Measurements from ENCODE around the gene GDI1.

The GDI1 gene

GRCh38 chrX:154459832-154460231 lies 22.9 kb downstream of the GDI1 start:
- DNase-seq (ENCODE audit: low read depth, low spot score): no peak

- no peak for DNase-seq (ENCODE audit: low read depth, low spot score)
These were observed 23.4 kb downstream of the GDI1 start for GRCh38 chrX:154460326-154460725.

DNA sequence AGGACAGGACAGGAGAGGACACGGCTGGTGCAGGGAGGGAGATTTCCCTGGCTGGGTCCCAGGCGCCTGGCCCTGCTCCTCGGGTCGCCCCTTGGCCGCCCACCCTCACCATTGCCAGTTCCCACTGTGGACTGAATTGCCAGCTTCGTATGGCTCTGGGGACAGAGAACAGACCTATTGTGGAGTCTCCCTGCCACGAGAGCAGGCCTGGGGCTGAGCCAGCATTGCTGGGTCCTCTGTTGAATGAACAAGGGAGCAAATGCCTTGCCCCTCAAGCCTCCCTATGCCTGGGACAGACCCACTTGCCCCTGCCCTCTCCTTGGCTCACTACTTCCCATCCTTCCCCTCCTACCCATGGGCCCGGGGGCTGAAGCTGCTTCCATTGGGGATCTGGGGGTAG lies 25.4 kb downstream of the GDI1 start:
- DNase-seq (ENCODE audit: low read depth, low spot score): no peak

DNA sequence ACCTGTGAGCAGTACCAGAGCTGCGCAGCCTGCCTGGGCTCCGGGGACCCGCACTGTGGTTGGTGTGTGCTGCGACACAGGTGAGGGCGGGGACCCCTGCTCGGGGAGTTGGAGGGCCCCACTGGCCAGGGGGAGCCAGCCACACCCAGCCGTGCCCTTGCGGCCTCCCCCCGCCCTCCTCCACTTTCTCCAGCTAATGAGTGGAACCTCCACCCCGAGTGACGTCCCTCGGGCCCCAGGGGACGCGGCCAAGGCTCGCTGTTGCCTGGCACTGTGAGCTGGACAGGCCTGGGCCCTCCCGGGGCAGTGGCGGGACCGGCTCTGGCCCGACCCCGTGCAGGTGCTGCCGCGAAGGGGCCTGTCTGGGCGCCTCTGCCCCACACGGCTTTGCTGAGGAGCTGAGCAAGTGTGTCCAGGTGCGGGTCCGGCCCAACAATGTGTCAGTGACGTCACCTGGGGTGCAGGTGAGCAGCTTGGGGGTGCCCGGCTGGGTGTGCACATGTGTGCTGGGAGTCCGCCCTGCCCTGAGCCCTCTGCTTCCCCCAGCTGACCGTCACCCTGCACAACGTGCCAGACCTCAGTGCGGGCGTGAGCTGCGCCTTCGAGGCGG lies 26.8 kb downstream of the GDI1 start:
- DNase-seq (ENCODE audit: low read depth, low spot score): no peak

DNA sequence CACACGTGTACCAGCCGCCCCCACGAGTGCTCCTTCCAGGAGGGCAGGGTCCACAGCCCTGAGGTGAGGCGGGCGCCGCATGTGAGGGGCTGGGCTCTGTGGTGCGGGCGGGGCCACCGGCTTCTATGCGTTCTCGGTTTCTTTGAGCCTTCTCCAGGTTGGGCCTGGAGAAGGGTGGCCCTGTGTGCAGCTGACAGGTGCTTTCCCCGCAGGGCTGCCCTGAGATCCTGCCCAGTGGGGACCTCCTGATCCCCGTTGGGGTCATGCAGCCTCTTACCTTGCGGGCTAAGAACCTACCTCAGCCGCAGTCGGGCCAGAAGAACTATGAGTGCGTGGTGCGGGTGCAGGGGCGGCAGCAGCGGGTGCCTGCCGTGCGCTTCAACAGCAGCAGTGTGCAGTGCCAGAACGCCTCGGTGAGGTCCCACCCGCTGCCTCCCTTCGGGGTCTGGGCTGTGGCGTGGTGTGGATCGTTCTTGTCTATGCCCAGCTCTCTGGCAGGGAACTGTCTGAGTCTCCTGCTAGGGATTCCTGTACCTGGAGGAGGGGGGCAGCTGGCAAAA lies 27.9 kb downstream of the GDI1 start:
- no peak for DNase-seq (ENCODE audit: low read depth, low spot score)

- DNase-seq (ENCODE audit: low read depth, low spot score): no peak
These were observed 28.6 kb downstream of the GDI1 start for GRCh38 chrX:154465601-154466000.

DNA sequence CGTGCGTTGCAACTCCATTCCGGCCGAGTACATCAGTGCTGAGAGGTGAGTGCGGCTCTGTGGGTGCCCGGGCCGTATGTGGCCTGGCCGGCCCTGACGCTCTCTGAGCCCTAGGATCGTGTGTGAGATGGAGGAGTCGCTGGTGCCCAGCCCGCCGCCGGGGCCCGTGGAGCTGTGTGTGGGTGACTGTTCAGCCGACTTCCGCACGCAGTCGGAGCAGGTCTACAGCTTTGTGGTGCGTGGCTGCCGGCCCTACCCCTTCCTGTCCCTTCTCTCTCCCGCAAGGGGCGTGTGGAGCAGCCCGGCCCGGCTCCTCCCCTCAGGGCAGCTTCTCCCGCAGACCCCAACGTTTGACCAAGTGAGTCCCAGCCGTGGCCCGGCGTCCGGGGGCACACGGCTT lies 29.1 kb downstream of the GDI1 start:
- DNase-seq (ENCODE audit: low read depth, low spot score): no peak

GRCh38 chrX:154466907-154467306 lies 30.0 kb downstream of the GDI1 start:
- no peak for DNase-seq (ENCODE audit: low read depth, low spot score)

- no peak for DNase-seq (ENCODE audit: low read depth, low spot score)
These were observed 30.6 kb downstream of the GDI1 start for GRCh38 chrX:154467556-154467955.

DNA sequence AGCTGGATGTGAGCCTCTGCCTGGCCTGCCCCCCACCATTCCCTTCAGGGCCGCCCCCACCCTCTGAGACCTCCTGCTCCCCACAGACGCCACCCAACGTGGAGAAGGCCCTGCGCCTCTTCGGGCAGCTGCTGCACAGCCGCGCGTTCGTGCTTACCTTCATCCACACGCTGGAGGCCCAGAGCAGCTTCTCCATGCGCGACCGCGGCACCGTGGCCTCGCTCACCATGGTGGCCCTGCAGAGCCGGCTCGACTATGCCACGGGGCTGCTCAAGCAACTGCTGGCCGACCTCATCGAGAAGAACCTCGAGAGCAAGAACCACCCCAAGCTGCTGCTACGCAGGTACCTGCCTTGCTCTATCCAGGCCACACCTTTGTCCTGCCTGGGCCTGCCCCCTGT lies 31.3 kb downstream of the GDI1 start:
- DNase-seq (ENCODE audit: low read depth, low spot score): no peak

- no peak for DNase-seq (ENCODE audit: low read depth, low spot score)
These were observed 32.2 kb downstream of the GDI1 start for GRCh38 chrX:154469114-154469513.

DNA sequence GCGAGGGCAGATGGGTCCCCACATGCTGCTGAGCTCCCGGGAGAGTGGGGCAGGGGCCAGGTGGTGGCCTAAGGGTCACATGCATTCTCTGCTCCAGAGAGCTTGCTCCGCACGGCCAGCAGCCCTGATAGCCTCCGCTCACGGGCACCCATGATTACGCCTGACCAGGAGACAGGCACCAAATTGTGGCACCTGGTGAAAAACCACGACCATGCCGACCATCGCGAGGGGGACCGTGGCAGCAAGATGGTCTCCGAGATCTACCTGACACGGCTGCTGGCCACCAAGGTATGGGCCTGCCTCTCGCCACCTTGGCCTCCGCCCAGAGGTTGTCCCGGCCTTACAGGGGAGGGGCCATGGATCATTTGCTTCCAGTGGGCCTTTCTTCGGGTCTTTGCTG lies 32.9 kb downstream of the GDI1 start:
- no peak for DNase-seq (ENCODE audit: low read depth, low spot score)

DNA sequence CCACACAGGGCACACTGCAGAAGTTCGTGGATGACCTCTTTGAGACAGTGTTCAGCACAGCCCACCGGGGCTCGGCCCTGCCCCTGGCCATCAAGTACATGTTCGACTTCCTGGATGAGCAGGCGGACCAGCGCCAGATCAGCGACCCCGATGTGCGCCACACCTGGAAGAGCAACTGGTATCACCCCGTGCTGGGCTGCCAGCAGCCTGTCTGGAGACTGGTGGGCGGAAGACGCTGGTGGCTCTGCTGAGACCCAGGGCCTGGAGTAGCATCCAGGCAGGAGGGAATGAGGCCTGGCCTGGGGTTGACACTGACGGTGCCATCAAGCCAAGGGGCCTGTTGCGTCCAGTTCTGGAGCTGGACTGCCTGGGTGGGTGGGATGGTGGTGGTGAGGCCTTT lies 33.5 kb downstream of the GDI1 start:
- DNase-seq (ENCODE audit: low read depth, low spot score): no peak

DNA sequence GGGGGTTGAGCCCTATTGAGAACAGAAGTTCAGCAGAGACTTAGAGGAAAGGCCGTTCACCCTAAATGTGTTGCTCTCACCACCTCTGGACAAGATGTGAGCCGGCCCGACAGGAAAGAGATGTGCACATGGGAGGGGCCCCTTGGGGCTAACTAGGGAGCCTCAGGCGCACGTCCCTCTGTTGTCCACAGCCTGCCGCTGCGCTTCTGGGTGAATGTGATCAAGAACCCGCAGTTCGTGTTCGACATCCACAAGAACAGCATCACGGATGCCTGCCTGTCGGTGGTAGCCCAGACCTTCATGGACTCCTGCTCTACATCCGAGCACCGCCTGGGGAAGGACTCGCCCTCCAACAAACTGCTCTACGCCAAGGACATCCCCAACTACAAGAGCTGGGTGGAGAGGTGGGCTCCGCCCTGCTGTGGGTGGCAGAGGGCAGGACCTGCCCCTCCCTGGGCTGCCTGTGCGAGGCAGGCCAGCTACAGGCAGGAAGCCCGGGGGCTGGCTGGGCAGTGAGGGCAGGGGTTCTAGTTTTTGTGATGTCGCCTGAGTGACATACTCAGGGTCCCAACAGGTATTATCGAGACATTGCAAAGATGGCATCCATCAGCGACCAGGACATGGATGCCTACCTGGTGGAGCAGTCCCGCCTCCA lies 34.1 kb downstream of the GDI1 start:
- DNase-seq (ENCODE audit: low read depth, low spot score): no peak

GRCh38 chrX:154471839-154472684 lies 35.1 kb downstream of the GDI1 start:
- DNase-seq (ENCODE audit: low read depth, low spot score): no peak

DNA sequence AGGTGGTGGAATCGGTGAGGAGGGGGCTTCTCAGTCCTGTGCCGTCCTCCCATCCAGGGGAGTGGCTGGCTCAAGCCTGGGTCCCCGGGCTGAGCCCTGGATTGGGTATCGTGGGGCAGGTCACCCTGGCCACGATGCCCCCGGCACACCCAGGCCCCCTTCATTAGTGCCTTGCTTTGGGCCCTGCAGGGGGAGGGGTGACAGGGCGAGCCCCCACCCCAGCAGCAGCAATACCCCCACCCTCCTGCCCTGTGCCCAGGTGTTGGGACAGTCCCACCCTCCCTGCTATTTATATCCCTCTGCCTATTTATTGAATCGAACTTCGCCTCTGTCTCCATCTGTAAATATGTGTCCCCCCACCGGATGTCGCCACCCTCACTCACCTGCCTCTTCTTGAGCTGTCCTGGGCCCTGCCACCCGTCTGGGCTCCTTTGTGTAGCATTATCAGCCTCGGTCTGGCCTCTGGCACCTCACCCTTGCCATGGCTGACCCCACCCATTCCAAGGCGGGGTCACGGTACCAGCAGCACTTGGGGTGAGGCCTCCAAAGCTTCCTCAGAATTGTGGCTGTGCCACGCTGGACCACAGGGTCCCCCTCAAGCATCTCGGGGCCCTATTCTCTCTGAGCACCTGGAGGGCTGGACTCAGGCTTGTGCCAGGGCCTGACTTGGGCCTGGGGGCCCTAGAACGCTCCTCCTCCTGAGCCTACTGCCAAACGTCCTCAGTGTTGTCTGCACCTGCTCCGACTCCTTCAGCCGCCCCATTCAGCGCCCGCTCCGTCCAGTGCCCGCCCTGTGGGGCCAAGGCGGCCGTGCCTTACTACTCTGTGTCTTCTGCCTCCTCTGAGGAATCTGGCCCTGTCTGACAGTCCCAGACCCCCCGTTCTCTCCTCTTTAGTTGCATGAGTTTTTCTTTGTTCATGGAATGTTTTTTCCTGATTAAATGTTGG lies 36.0 kb downstream of the GDI1 start:
- no peak for DNase-seq (ENCODE audit: low read depth, low spot score)

DNA sequence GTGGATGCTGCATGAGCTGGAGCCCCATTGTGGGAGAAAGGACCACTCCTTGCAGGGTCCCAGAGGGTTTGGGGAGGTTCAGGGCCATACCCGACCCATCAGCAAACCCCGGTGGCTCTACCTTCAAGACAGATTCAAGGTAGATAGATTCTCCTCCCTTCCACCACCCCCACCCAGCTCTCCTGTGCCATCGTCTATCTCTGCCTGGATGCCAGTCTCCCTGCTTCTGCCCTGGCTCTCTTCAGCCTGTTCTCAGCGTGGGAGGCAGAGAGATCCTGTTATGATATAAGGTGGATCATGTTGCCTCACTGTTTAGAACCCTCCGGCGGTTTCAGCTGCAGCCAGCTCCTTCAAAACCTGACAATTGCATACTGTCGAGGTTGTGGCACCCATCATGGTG lies 36.7 kb downstream of the GDI1 start:
- DNase-seq (ENCODE audit: low read depth, low spot score): no peak

- DNase-seq (ENCODE audit: low read depth, low spot score): no peak
These were observed 39.9 kb downstream of the GDI1 start for GRCh38 chrX:154476821-154477220.

- no peak for DNase-seq (ENCODE audit: low read depth, low spot score)
These were observed 41.0 kb downstream of the GDI1 start for GRCh38 chrX:154477891-154478477.

DNA sequence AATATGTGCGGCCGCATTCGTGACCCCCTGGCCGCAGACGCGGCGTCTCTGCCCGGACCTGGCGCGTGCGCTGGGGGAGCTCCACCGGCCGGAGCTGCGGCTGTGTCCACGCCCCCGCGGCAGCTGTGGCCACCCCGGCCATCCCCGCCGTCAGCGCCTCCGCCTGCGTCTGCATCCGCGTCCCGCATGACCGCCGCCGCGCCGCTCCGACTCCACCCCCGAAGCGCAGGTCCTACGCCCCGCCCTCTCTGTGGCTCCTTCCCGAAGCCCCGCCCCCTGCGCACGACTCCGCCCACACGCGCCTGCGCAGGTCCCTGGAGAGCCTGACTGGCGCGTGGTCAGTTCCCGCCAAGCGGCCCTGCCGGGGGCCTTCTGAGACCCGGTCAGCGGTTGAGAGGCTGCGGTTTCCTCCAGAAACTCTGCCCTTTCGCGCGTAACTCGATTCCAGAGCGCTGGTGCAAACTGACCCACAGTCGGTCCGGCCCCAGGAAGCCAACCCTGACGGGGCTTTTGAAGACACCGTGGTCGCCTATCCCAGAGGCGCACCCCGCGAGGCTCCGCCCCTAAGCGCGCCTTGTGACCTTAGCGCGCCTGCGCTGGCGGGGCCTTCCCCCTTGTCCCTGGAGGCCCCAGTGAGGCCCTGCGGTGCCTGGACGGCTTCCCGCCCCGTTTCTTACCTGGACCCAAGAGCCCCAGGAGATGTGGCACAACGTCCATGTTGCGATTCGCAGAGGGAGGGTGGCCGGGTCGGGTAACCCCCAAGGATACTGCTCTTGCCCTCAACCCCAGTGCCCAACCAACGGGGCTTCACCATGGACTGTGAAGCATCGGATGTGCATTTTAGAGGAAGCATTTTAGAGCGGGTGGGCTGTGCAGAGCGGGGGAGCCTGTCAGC lies 42.0 kb downstream of the GDI1 start, which contains the start of gene LAGE3:
Gene LAGE3 (minus strand): TSS at position 554 of the 895 bp plus-strand sequence. CDS start 366 bp downstream, at position 188.
- peak; percentile 58 for DNase-seq (ENCODE audit: low read depth, low spot score)
